Naive thymus-derived CD4-positive, alpha-beta T cell (primary cell): ENCODE data around the gene SPEF1. TPM values are rescaled to one million over a fixed set of nuclear protein-coding genes. Genes with fewer than 3 reads are reported as not detected.

Experiments used
- ATAC-seq: fragments of 150-1000 bp; cut with Tn5 transposase; 2 replicates; pipeline ENCODE4 v1.10.0; 2021; ENCODE audit warnings: mild to moderate bottlenecking, moderate library complexity
- CTCF ChIA-PET: fragments of 350-600 bp; sonication (Branson Sonifier 250); formaldehyde crosslinking; loops from one replicate; lab custom pipeline; 2021; ENCODE audit warnings: antibody characterized with exemption; lab: Charles Lee
- POLR2A ChIA-PET: fragments of 350-600 bp; sonication (Branson Sonifier 250); formaldehyde crosslinking; loops from one replicate; lab custom pipeline; 2021; ENCODE audit warnings: antibody characterized with exemption, inconsistent platforms; lab: Charles Lee
- DNase-seq, 9 donors: peaks; one replicate each; pipeline versions ENCODE4 v3.0.0 to v3.0.0-alpha.2; 2020 to 2022; ENCODE audit warnings: mixed read lengths in 1 of 9
- H3K27ac ChIP-seq: one replicate; pipeline ENCODE4 v1.7.0; 2013; ENCODE audit warnings: mild to moderate bottlenecking, low read depth, low read length, moderate library complexity
- H3K27me3 ChIP-seq, 2 donors: one replicate each; pipeline ENCODE4 v1.7.0; 2013; ENCODE audit warnings: low read length in 2 of 2, mild to moderate bottlenecking in 2 of 2, moderate library complexity in 2 of 2; ENCODE audit not compliant: control insufficient read depth in 2 of 2, insufficient read depth in 2 of 2
- H3K36me3 ChIP-seq, 3 experiments: 1 replicate in 2 of 3; 2 replicates in 1 of 3; pipeline ENCODE4 v1.7.0; 2013; ENCODE audit warnings: low read length in 3 of 3, mild to moderate bottlenecking in 3 of 3, moderate library complexity in 1 of 3; ENCODE audit not compliant: insufficient read depth in 3 of 3, control insufficient read depth in 2 of 3
- H3K4me1 ChIP-seq, 2 donors: one replicate each; pipeline ENCODE4 v1.7.0; 2013; ENCODE audit warnings: low read length in 2 of 2, mild to moderate bottlenecking in 2 of 2, moderate library complexity in 1 of 2; ENCODE audit not compliant: control insufficient read depth in 2 of 2, insufficient read depth in 2 of 2
- H3K4me3 ChIP-seq: 2 replicates; pipeline ENCODE4 v1.7.0; 2013; ENCODE audit warnings: mild to moderate bottlenecking, low read length
- H3K9me3 ChIP-seq, 3 experiments: 1 replicate in 2 of 3; 2 replicates in 1 of 3; pipeline ENCODE4 v1.7.0; 2013; ENCODE audit warnings: low read length in 3 of 3; ENCODE audit not compliant: control insufficient read depth in 2 of 3
- H3K27ac Mint-ChIP-seq, 9 donors: one replicate each; pipeline ENCODE4 v1.8.0; 2020 to 2022; ENCODE audit warnings: mixed read lengths in 9 of 9, mild to moderate bottlenecking in 8 of 9, moderate library complexity in 5 of 9, inconsistent platforms in 2 of 9
- H3K27me3 Mint-ChIP-seq, 5 donors: one replicate each; pipeline ENCODE4 v1.8.0; 2021 to 2022; ENCODE audit warnings: mixed read lengths in 5 of 5, mild to moderate bottlenecking in 1 of 5
- H3K36me3 Mint-ChIP-seq, 5 donors: one replicate each; pipeline ENCODE4 v1.8.0; 2020 to 2022; ENCODE audit warnings: mixed read lengths in 5 of 5, mild to moderate bottlenecking in 3 of 5, inconsistent platforms in 1 of 5
- H3K4me1 Mint-ChIP-seq, 7 donors: one replicate each; pipeline ENCODE4 v1.8.0; 2020 to 2022; ENCODE audit warnings: mixed read lengths in 7 of 7, mild to moderate bottlenecking in 3 of 7, inconsistent platforms in 1 of 7
- H3K4me3 Mint-ChIP-seq, 10 donors: one replicate each; pipeline ENCODE4 v1.8.0; 2020 to 2022; ENCODE audit warnings: mild to moderate bottlenecking in 10 of 10, mixed read lengths in 10 of 10, moderate library complexity in 6 of 10, inconsistent platforms in 2 of 10
- H3K9me3 Mint-ChIP-seq, 11 donors: one replicate each; pipeline ENCODE4 v1.8.0; 2020 to 2022; ENCODE audit warnings: mixed read lengths in 11 of 11, mild to moderate bottlenecking in 4 of 11, inconsistent platforms in 1 of 11, moderate library complexity in 1 of 11
- intact Hi-C, 2 donors: fragments of 100-400 bp; cut with micrococcal nuclease; formaldehyde crosslinking; loops; one replicate each; pipeline ENCODE4 v1.15.1; 2023
- polyA plus RNA-seq, 2 donors: library from polyadenylated mRNA; unstranded; fragments of 300-500 nt; fragmentation: Illumina TruSeq; gene quantifications; one replicate each; pipeline ENCODE4 v1.2.3, GENCODE V29; 2021
- total RNA-seq, 6 experiments: library from RNA in 5 of 6; stranded (reverse) in 5 of 6; gene quantifications; 1 replicate in 5 of 6; 2 replicates in 1 of 6; pipeline ENCODE4 v1.2.3 and lab custom pipeline; 2021 to 2026

The SPEF1 gene
- total and polyA plus RNA-seq, 7 experiments from 2014 or later, result 0.24 to 0.32 (median 0.29) TPM; not detected in 4

DNA sequence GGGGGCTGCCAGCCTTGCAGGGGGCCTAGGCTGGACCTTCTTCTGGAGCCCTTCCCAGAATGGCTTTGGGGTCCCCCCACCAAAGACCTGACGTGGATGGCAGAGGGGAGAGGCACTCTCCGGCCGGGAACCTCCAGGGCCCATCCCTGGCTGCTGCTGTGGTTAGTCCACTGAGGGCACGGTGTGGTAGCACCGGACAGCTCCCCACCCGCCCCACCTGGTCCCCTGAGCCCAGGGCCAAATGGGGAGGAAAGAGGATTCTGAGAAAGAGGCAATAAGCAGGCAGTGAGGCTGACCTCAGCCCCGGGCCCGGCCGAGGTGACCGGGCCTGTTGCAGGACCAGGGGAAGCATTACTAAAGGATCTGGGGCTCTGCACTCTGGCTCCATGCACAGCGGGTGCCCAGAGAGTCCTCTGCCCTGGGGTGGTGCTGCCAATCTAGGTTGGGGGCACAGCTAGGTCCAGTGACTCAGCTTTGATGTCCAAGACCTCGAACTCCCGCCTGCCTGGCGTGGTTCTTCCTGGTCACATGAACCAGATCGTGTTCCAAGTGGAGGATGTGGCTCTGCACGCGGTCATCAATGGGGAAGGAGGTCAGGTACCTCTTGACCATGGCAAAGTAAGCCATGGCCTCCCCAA, 3.1 kb upstream of the SPEF1 start:
- Mint-ChIP-seq H3K4me1 (peaks cover 38 to 59% (median 57%) of the 10 kb centered on the region in 7 donors), H3K36me3 (peaks cover 0 to 5% (median 0%) of the 10 kb centered on the region in 5 donors), H3K4me3 (peak overlapping the region in 9 of 10 donors; percentile 43 to 81 (median 56)), H3K27me3 (peaks cover 0 to 18% (median 0%) of the 10 kb centered on the region in 5 donors), H3K27ac (peak overlapping the region in 6 of 9 donors; percentile 53 to 80 (median 69)), H3K9me3 (peaks cover 0 to 1% (median 0%) of the 10 kb centered on the region in 11 donors)
- POLR2A ChIA-PET, result interaction anchor here (0.6 to 6.0 kb wide), 5 partner anchors 11 to 571 kb away, joined by 3 to 85 read pairs (median 4); partner anchors contain the start of genes ADISSP, AP5S1 and CDC25B
- CTCF ChIA-PET, result interaction anchor here (0.5 to 8.4 kb wide), 3 partner anchors 35 to 247 kb away, joined by 3 to 82 read pairs (median 3); partner anchors contain the start of gene AP5S1
- Histone ChIP-seq H3K27ac (peak overlapping the region; percentile 9), H3K4me3 (no peak overlapping the region), H3K9me3 (no peaks in the 10 kb centered on the region), H3K36me3 (peaks cover 0 to 7% (median 0%) of the 10 kb centered on the region in 3 experiments), H3K4me1 (peaks cover 12 to 13% of the 10 kb centered on the region in 2 donors), H3K27me3 (no peaks in the 10 kb centered on the region)
- ATAC-seq (no peak), DNase-seq (no peak)
- intact Hi-C loops, result no loop called here

DNA sequence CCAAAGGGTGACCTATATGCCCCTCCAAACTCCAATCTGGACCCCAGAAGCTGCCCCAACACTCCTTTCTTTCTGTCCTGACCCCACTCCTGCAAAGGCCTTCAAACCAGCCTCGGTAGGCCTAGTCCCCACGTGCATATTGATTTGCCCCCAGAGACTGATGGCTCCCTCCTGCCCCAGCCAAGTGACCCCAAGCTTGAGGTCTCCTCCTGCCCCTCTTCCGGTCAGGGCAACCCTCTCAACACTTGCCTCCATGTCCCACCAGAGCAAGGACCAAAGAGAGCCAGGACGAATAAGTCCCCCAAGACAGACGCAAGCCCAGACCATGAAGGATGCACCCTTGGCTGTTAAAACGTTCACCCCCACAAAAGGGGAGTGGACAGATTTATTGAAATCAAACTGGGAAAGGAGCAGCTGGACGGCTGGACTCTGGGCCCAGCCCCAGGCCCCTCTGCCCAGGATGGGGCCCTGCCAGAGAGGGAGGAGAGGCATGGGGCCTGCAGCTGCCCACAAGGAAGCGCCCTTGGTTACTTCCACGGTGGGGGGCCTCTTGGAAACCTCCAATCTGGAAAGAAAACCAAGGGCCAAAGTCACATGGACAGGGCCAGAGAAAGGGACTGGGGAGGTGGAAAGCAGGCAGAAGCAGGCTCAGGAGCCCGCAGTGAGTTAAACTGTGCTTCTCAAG, 2.4 kb upstream of the SPEF1 start:
- CTCF ChIA-PET, result interaction anchor here (0.5 kb wide), 1 partner anchor 247 kb away, joined by 3 read pairs; no protein-coding TSS in a partner anchor
- Histone ChIP-seq H3K4me1 (peaks cover 12 to 13% of the 10 kb centered on the region in 2 donors), H3K27me3 (no peaks in the 10 kb centered on the region), H3K9me3 (no peaks in the 10 kb centered on the region), H3K36me3 (peaks cover 0 to 7% (median 0%) of the 10 kb centered on the region in 3 experiments), H3K4me3 (no peak overlapping the region), H3K27ac (no peak overlapping the region)
- POLR2A ChIA-PET, result interaction anchor here (0.6 kb wide), 1 partner anchor 572 kb away, joined by 3 read pairs; no protein-coding TSS in a partner anchor
- ATAC-seq, result no peak
- no peak for DNase-seq
- Mint-ChIP-seq H3K9me3 (peaks cover 0 to 1% (median 0%) of the 10 kb centered on the region in 11 donors), H3K36me3 (peaks cover 0 to 5% (median 0%) of the 10 kb centered on the region in 5 donors), H3K27ac (peak overlapping the region in 6 of 9 donors; percentile 2 to 78 (median 15)), H3K4me3 (peak overlapping the region in 2 of 10 donors; percentile 6 to 21), H3K4me1 (peaks cover 31 to 55% (median 51%) of the 10 kb centered on the region in 7 donors), H3K27me3 (peaks cover 0 to 20% (median 0%) of the 10 kb centered on the region in 5 donors)
- intact Hi-C loops, result no loop called here

DNA sequence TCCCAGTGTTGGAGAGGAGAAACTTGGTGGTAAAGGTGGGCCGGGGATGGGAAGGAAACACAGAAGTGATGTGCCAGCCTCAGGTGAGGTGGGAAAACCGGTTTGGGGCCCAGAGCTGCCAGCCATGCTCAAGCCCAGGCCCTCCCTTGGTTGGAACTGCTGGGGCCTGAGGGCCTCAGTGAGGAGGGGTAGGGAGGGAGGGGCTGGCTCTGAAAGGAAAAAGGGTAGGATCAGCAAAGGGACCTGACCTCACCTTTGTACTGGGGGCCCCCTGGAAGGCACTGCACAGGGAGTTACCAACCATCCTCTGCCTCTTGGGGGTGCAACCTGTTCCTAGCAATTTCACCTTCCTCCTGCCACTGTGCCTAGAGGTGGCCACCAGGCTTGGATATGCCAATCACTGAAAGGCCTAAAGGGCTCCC, 1.8 kb upstream of the SPEF1 start:
- Histone ChIP-seq H3K4me3 (no peak overlapping the region), H3K27me3 (no peaks in the 10 kb centered on the region), H3K36me3 (peaks cover 0 to 7% (median 0%) of the 10 kb centered on the region in 3 experiments), H3K4me1 (peaks cover 13 to 17% of the 10 kb centered on the region in 2 donors), H3K9me3 (no peaks in the 10 kb centered on the region), H3K27ac (no peak overlapping the region)
- no peak for ATAC-seq
- Mint-ChIP-seq H3K36me3 (peaks cover 0 to 5% (median 0%) of the 10 kb centered on the region in 5 donors), H3K27me3 (peaks cover 0 to 22% (median 0%) of the 10 kb centered on the region in 5 donors), H3K4me1 (peaks cover 29 to 51% (median 45%) of the 10 kb centered on the region in 7 donors), H3K9me3 (peaks cover 0 to 1% (median 0%) of the 10 kb centered on the region in 11 donors), H3K27ac (peak overlapping the region in 6 of 9 donors; percentile 12 to 78 (median 52)), H3K4me3 (peak overlapping the region in 1 of 10 donors; percentile 36)
- CTCF ChIA-PET, result interaction anchor here (1.3 kb wide), 1 partner anchor 15 kb away, joined by 5 read pairs; the partner anchor contains the start of gene ADISSP
- DNase-seq, result no peak
- intact Hi-C loops, result no loop called here
- POLR2A ChIA-PET, result interaction anchor here (1.0 kb wide), 1 partner anchor 107 kb away, joined by 3 read pairs; no protein-coding TSS in a partner anchor

DNA sequence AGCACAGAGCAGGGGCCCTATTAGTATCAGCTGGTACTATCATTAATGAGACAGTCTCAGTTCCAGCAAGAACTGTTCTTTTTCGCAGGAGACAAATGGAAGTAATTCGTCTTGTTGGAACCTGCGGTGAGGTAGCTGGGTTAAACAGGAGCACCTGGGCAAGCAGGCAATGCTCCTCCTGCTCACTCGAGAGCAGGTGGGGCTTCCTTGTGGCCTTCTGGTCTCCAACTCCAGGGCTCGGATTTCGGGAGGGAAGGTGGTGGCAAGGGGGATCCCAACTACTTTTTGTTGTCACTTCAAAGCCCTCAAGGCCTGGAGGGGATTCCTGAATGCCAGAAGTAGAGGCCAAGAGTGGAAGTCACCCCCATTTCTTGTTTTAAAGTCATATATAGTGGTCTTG, 1.3 kb upstream of the SPEF1 start:
- Mint-ChIP-seq H3K36me3 (peaks cover 0 to 5% (median 0%) of the 10 kb centered on the region in 5 donors), H3K27ac (peak overlapping the region in 7 of 9 donors; percentile 6 to 78 (median 45)), H3K9me3 (peaks cover 0 to 1% (median 0%) of the 10 kb centered on the region in 11 donors), H3K4me1 (peaks cover 27 to 48% (median 41%) of the 10 kb centered on the region in 7 donors), H3K4me3 (peak overlapping the region in 2 of 10 donors; percentile 19 to 36), H3K27me3 (peaks cover 0 to 22% (median 0%) of the 10 kb centered on the region in 5 donors)
- ATAC-seq, result no peak
- POLR2A ChIA-PET, result interaction anchor here (1.0 kb wide), 1 partner anchor 108 kb away, joined by 3 read pairs; no protein-coding TSS in a partner anchor
- H3K4me3 ChIP-seq, result no peak overlapping the region
- peaks cover 11 to 17% of the 10 kb centered on the region in 2 donors for H3K4me1 ChIP-seq
- peaks cover 0 to 7% (median 0%) of the 10 kb centered on the region in 3 experiments for H3K36me3 ChIP-seq
- no peaks in the 10 kb centered on the region for H3K9me3 ChIP-seq
- H3K27ac ChIP-seq, result no peak overlapping the region
- CTCF ChIA-PET, result interaction anchor here (1.3 kb wide), 1 partner anchor 14 kb away, joined by 5 read pairs; the partner anchor contains the start of gene ADISSP
- H3K27me3 ChIP-seq, result no peaks in the 10 kb centered on the region
- intact Hi-C loops, result no loop called here
- no peak for DNase-seq

DNA sequence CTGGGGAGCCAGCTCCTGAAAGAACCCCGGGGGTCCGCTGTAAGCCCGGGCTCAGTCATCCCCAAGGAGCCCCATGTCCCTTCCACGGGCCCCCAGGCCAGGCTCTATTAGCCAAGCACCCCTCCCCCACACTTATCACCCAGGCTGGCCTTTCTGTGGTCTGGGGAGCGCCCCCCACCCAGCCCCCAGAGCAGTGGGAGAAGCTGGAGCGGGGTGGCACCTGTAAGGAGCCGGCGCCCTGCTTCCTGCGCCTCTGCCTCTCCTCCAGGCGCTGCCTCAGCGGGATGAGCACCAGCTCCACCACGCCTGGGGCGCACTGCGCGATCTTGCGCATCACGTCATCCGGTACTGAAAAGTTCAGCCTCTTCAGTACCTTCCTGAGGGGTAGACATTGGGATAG, 2.3 kb downstream of the SPEF1 start:
- peaks cover 0 to 1% (median 0%) of the 10 kb centered on the region in 11 donors for H3K9me3 Mint-ChIP-seq
- ChIA-PET CTCF (interaction anchor here (0.6 to 1.5 kb wide), 3 partner anchors 9 to 76 kb away, joined by 3 to 7 read pairs (median 3); no protein-coding TSS in a partner anchor), POLR2A (interaction anchor here (1.3 to 3.1 kb wide), 5 partner anchors 8 to 42 kb away, joined by 3 to 21 read pairs (median 6); partner anchors contain the start of genes ADISSP, AP5S1 and CENPB)
- peak overlapping the region in 9 of 10 donors; percentile 6 to 87 (median 51) for H3K4me3 Mint-ChIP-seq
- Histone ChIP-seq H3K36me3 (no peaks in the 10 kb centered on the region), H3K4me3 (no peak overlapping the region), H3K4me1 (peaks cover 4 to 10% of the 10 kb centered on the region in 2 donors), H3K27me3 (no peaks in the 10 kb centered on the region), H3K27ac (no peak overlapping the region), H3K9me3 (no peaks in the 10 kb centered on the region)
- peaks cover 12 to 41% (median 33%) of the 10 kb centered on the region in 7 donors for H3K4me1 Mint-ChIP-seq
- intact Hi-C loops, result no loop called here
- H3K27ac Mint-ChIP-seq, result no peak overlapping the region
- ATAC-seq (no peak), DNase-seq (no peak)
- H3K36me3 Mint-ChIP-seq, result peaks cover 0 to 6% (median 0%) of the 10 kb centered on the region in 5 donors
- peaks cover 0 to 29% (median 0%) of the 10 kb centered on the region in 5 donors for H3K27me3 Mint-ChIP-seq
